OCI-LY1 (cell line): Measurements from ENCODE around the gene PHC3.

ENCODE experiments used
- H2AFZ ChIP-seq: fragments of 200-600 bp; sonication (generic), shearing (Covaris generic); 2 replicates; pipeline ENCODE4 v1.6.0; 2014; ENCODE audit warnings: antibody characterized with exemption, mild to moderate bottlenecking, low read length
- H3F3A ChIP-seq: fragments of 200-600 bp; sonication (generic), shearing (Covaris generic); 2 replicates; pipeline ENCODE4 v1.6.0; 2014; ENCODE audit warnings: mild to moderate bottlenecking, antibody characterized with exemption, low read length, moderate library complexity; ENCODE audit not compliant: insufficient read depth
- H3K27ac ChIP-seq: fragments of 200-600 bp; sonication (generic); 2 replicates; pipeline ENCODE4 v1.5.1; 2014; ENCODE audit warnings: low read length, mixed run types, mild to moderate bottlenecking, low read depth; ENCODE audit not compliant: poor library complexity, severe bottlenecking
- H3K27me3 ChIP-seq: fragments of 200-600 bp; sonication (generic); 2 replicates; pipeline ENCODE4 v1.6.0; 2014; ENCODE audit warnings: antibody characterized with exemption, mild to moderate bottlenecking, low read length, moderate library complexity; ENCODE audit not compliant: insufficient read depth
- H3K36me3 ChIP-seq: fragments of 200-600 bp; sonication (generic); 2 replicates; pipeline ENCODE4 v1.6.1; 2014; ENCODE audit warnings: mild to moderate bottlenecking, antibody characterized with exemption, low read length, moderate library complexity, mixed read lengths; ENCODE audit not compliant: insufficient read depth
- H3K4me1 ChIP-seq: fragments of 200-600 bp; sonication (generic); 2 replicates; pipeline ENCODE4 v1.5.1; 2014; ENCODE audit warnings: mild to moderate bottlenecking, low read length, moderate library complexity; ENCODE audit not compliant: insufficient read depth, severe bottlenecking
- H3K4me2 ChIP-seq: fragments of 200-600 bp; sonication (generic), shearing (Covaris generic); 2 replicates; pipeline ENCODE4 v1.6.1; 2014; ENCODE audit warnings: low read length
- H3K4me3 ChIP-seq: fragments of 200-600 bp; sonication (generic); 2 replicates; pipeline ENCODE4 v1.5.1; 2014; ENCODE audit warnings: low read length, low read depth, mild to moderate bottlenecking, mixed read lengths; ENCODE audit not compliant: poor library complexity, severe bottlenecking
- H3K79me2 ChIP-seq: fragments of 200-600 bp; shearing (Covaris generic); 2 replicates; pipeline ENCODE4 v1.6.1; 2016; ENCODE audit warnings: mixed run types, low read length, mixed read lengths; ENCODE audit not compliant: insufficient read depth
- H3K9ac ChIP-seq: fragments of 200-600 bp; sonication (generic), shearing (Covaris generic); 2 replicates; pipeline ENCODE4 v1.6.1; 2014; ENCODE audit warnings: mild to moderate bottlenecking, low read length, mixed read lengths
- H3K9me2 ChIP-seq: fragments of 200-600 bp; sonication (generic), shearing (Covaris generic); 2 replicates; pipeline ENCODE4 v1.6.1; 2014; ENCODE audit warnings: low read depth, mild to moderate bottlenecking, low read length, mixed read lengths
- H3K9me3 ChIP-seq: fragments of 200-600 bp; shearing (Covaris generic); 2 replicates; pipeline ENCODE4 v1.6.1; 2014; ENCODE audit warnings: low read length, mixed read lengths
- H4K20me1 ChIP-seq: fragments of 200-600 bp; sonication (generic), shearing (Covaris generic); 2 replicates; pipeline ENCODE4 v1.6.0; 2016; ENCODE audit warnings: mild to moderate bottlenecking, low read length; ENCODE audit not compliant: insufficient read depth
- CTCF ChIP-seq: fragments of 200-600 bp; sonication (generic), shearing (Covaris generic); IDR thresholded peaks from 2 replicates; pipeline ENCODE4 v1.5.1; 2017; ENCODE audit warnings: mild to moderate bottlenecking, antibody characterized with exemption, low read length, moderate library complexity, mixed read lengths
- EZH2 ChIP-seq: fragments of 200-600 bp; sonication (generic), shearing (Covaris generic); IDR thresholded peaks from 2 replicates; pipeline ENCODE4 v1.8.0; 2017; ENCODE audit warnings: borderline replicate concordance, mixed run types, mild to moderate bottlenecking, antibody characterized with exemption, low read length, moderate library complexity, mixed read lengths

The PHC3 gene

GRCh38 chr3:170159933-170160332 is 21.6 kb downstream of the PHC3 start:
- peaks cover 76% of the 10 kb centered on the region for H3K36me3 ChIP-seq
- H2AFZ ChIP-seq, result no peak overlapping the region
- H3K4me1 ChIP-seq, result peaks cover 17% of the 10 kb centered on the region
- H3K27ac ChIP-seq, result no peak overlapping the region
- H3F3A ChIP-seq, result peaks cover 6% of the 10 kb centered on the region
- no peaks in the 10 kb centered on the region for H3K27me3 ChIP-seq
- H4K20me1 ChIP-seq, result no peaks in the 10 kb centered on the region
- H3K4me2 ChIP-seq, result no peak overlapping the region
- TF ChIP-seq CTCF (no peak), EZH2 (no peak)
- H3K9me3 ChIP-seq, result no peaks in the 10 kb centered on the region
- no peak overlapping the region for H3K4me3 ChIP-seq
- H3K9me2 ChIP-seq, result no peaks in the 10 kb centered on the region
- no peak overlapping the region for H3K9ac ChIP-seq
- H3K79me2 ChIP-seq, result peaks cover 71% of the 10 kb centered on the region

GRCh38 chr3:170159459-170159858 is 22.1 kb downstream of the PHC3 start:
- no peak overlapping the region for H3K27ac ChIP-seq
- no peaks in the 10 kb centered on the region for H3K9me3 ChIP-seq
- H3K9ac ChIP-seq, result no peak overlapping the region
- no peak overlapping the region for H3K4me3 ChIP-seq
- peaks cover 71% of the 10 kb centered on the region for H3K36me3 ChIP-seq
- no peaks in the 10 kb centered on the region for H4K20me1 ChIP-seq
- peaks cover 66% of the 10 kb centered on the region for H3K79me2 ChIP-seq
- no peaks in the 10 kb centered on the region for H3K27me3 ChIP-seq
- no peak overlapping the region for H2AFZ ChIP-seq
- H3F3A ChIP-seq, result peaks cover 10% of the 10 kb centered on the region
- H3K4me1 ChIP-seq, result peaks cover 22% of the 10 kb centered on the region
- TF ChIP-seq CTCF (no peak), EZH2 (no peak)
- no peak overlapping the region for H3K4me2 ChIP-seq
- H3K9me2 ChIP-seq, result no peaks in the 10 kb centered on the region

GRCh38 chr3:170155604-170156003 is 25.9 kb downstream of the PHC3 start:
- Histone ChIP-seq H3F3A (peaks cover 12% of the 10 kb centered on the region), H3K9me2 (no peaks in the 10 kb centered on the region), H3K36me3 (peaks cover 43% of the 10 kb centered on the region), H3K27me3 (no peaks in the 10 kb centered on the region), H3K4me3 (no peak overlapping the region), H3K4me2 (peak overlapping the region; percentile 64; the same call in 1 of the 2 replicates), H3K27ac (peak overlapping the region; percentile 95), H3K4me1 (peaks cover 46% of the 10 kb centered on the region), H3K9ac (no peak overlapping the region; the same call in 1 of the 2 replicates), H3K79me2 (peaks cover 72% of the 10 kb centered on the region), H4K20me1 (no peaks in the 10 kb centered on the region), H3K9me3 (no peaks in the 10 kb centered on the region), H2AFZ (no peak overlapping the region)
- TF ChIP-seq EZH2 (no peak), CTCF (no peak)
